Hindlimb muscle (tissue), 1 donor: ENCODE results near the gene PRSS33. TPM values are rescaled to one million over a fixed set of nuclear protein-coding genes. Genes with fewer than 3 reads are reported as not detected.

ENCODE experiments used
- DNase-seq: peaks from one replicate; pipeline ENCODE4 v3.0.0-alpha.2; 2013
- polyA plus RNA-seq: library from polyadenylated mRNA; unstranded; fragments of 120-200 nt; gene quantifications from one replicate; pipeline ENCODE4 v1.2.1, GENCODE V29; 2013; ENCODE audit not compliant: insufficient read length

The PRSS33 gene, protein sequence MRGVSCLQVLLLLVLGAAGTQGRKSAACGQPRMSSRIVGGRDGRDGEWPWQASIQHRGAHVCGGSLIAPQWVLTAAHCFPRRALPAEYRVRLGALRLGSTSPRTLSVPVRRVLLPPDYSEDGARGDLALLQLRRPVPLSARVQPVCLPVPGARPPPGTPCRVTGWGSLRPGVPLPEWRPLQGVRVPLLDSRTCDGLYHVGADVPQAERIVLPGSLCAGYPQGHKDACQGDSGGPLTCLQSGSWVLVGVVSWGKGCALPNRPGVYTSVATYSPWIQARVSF
- not detected for polyA plus RNA-seq

DNA sequence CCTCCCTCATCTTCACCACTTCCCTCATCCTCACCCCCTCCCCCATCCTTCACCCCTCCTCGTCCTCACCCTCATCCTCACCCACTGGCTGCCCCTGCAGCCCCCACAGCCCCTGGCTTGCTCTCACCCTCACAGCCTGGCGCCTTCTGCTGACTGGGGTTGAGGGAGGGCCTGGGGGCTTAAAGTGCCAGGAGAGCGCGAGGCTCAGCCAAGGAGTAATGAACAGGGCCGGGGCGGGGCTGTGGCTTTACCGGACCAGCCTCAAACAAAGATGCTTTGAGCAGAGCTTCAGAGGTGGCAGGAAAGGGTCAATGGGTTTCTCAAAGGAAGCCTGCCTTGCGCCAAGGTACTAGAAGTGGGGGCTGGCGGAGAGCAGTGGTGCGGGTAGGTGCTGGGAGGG is at the start of gene PRSS33:
Gene PRSS33 (minus strand): TSS at position 155 of the 400 bp plus-strand sequence. CDS start 1,013 bp downstream, outside the sequence.
- DNase-seq = no peak

DNA sequence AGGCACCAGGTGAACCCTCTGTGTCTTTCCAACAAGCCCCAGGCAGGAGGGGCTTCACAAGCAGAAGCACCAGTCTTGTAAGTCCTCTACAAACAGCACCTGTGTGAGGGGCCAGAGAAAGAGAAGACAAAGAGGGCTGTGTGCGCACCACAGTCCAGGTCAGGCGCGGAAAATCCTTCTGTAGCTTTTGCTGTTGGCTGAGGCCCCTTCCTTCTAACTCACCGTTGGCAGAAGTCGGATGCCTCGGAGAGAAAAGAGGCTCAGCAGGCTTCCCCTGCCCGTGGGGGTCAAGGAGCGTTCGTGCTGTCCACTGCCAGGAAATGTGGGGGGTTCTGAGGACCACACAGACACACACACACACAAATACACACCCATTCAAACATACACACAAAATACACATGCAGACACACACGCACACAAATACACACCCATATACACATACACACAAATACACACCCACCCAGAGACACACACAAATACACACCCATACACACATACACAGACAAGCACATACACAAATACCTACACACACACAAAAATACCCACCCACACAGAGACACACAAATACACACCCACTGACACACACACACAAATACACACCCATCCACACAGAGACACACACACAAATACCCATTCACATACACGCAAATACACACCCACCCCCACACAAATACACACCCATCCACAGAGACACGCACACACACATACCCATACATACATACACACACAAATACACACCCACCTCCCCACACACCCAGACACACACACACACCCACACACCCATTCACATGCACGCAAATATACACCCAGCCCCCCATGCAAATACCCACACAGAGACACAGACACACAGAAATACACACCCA is 49.5 kb upstream of the PRSS33 start:
- no peak for DNase-seq

DNA sequence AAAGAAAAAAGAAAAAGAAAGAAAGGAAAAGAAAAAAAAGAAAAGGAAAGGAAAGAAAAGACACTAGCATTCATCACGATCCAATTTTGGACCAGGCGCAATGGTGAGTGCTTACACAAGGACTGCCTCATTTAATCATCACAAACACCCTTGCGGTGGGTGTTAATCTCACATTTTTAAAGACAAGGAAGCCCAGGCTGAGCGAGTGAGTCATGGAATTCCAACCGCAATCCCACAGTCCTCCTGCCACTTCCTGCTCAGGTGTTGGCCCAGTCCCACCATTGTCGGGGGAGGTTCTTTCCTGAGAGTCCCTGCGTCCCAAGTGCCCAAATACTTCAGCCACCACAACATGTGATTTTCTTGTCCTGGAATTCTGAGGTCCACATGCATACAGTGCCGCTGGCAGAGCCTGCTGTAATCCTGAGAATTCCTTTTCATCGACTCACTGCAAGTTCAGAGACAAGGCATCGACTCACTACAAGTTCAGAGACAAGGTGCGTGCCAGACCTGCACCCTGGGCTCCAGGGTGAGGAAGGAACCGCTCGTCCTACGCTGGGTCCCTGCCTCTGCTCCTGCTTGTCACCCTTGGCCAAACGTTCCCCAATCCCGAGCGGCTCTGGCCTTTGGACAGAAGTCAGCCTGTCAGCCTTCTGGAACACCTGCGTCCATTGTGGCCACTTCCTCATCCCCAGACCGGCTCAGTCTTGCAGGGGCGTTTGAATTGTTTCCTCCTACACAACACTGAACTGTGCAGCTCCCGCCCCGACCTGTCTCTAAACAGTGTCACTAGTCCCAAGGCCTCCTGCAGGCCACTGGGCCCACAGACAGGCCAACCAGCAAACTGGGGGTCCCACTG is 48.5 kb upstream of the PRSS33 start:
- no peak for DNase-seq

DNA sequence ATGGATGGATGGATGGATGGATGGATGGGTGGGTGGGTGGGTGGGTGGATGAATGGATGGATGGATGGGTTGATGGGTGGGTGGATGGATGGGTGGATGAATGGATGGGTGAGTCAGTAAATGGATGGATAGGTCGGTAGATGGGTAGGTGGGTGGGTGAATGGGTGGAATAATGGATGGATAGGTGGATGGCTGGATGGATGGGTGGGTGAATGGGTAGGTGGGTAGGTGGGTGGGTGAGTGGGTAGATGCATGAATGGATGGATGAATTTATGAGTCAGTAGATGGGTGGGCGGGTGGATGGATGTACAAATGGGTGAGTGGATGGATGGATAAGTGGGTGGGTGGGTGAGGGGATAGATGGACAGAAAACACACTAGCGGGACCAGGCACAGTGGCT is 47.6 kb upstream of the PRSS33 start:
- DNase-seq = no peak

DNA sequence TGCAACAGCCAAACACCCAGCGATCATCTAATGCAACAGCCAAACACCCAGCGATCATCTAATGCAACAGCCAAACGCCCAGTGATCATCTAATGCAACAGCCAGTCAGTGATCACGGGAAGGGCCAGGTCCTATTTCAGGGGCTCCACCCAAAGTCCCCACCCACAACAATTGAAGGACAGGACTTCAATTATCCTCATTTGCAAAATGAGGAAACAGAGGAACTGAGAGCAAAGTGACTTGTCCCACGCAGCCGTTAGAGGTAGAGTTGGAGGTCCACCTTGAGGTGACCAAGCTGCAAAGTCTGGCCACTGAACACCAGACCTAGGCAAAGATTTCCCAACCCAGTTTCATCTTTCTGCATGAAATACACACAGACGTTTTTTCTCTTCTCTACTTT is 46.4 kb upstream of the PRSS33 start:
- no peak for DNase-seq

DNA sequence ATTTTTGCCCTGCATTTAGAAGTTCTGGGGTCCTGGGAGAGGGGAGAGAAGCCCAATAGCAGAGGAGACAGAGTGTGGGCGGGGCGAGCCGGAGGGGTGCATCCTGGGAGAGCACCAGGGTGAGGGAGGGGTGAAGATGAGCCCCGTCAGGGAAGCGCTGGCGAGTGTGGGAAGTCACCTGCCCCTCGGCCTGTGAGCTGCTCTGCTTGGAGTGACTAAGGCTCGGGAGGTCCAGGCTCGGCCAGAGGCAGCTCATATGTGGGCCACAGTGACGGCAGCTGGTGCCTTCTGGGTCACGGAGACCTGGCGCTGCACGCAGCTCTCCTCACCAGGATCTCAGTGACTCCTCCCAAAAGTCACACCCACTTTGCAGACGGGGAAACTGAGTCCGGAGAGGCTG is 43.8 kb upstream of the PRSS33 start:
- no peak for DNase-seq

DNA sequence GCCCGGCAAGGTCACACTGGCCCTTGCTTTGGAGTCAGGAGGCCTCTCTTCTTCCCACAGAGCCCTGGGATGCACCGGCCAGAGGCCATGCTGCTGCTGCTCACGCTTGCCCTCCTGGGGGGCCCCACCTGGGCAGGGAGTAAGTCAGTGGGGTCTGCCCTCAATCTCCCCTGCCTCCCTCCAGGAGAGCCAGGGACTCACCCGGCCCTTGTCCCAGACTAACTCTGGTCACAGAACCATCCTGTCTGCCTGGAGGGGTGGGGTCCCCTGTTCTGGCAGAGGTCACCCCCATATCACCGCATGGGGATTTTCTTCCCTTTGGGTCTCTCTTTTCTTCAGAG is 43.0 kb upstream of the PRSS33 start:
- DNase-seq = no peak

DNA sequence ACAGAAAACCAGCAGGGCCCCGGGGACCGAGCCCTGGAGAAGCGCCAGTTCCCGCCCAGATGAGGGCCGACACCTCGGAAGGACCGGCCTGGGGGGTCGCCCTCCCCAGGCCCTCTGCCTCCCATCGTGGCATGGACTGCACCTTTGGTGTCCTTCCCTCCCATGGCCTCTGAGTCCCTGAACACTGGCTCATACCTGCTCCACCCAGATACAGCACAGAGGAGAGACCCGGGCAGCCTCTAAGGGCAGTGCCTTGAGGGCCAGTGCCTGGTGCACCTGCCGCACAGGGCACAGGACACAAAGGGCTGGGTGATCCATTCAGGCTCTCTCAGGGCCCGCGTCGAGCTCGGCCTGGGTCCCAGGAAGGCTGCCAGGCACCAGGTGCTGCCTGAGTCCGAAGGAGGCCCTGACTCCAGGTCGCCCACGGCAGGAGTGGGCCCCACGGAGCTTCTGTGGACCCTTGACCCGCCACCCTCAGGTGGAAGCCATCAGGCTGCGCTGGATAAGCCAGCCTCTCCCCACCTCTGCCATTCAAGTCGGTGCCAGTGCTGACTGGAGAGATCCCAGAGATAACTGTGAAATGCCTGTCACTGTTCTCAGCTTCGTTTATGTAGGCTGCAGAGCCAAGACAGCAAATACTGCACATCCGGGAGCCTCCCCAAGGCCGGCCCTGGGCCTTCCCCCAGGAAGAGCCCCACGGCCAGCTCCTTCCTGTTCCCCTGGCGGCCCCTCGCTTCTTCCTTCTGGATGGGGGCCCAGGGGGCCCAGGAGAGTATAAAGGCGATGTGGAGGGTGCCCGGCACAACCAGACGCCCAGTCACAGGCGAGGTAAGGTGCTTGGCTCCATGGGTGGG is 42.4 kb upstream of the PRSS33 start, which contains the start of gene ZG16B:
Gene ZG16B (plus strand): TSS at position 803 of the 854 bp plus-strand sequence. CDS start 139 bp downstream, outside the sequence.
- no peak for DNase-seq

DNA sequence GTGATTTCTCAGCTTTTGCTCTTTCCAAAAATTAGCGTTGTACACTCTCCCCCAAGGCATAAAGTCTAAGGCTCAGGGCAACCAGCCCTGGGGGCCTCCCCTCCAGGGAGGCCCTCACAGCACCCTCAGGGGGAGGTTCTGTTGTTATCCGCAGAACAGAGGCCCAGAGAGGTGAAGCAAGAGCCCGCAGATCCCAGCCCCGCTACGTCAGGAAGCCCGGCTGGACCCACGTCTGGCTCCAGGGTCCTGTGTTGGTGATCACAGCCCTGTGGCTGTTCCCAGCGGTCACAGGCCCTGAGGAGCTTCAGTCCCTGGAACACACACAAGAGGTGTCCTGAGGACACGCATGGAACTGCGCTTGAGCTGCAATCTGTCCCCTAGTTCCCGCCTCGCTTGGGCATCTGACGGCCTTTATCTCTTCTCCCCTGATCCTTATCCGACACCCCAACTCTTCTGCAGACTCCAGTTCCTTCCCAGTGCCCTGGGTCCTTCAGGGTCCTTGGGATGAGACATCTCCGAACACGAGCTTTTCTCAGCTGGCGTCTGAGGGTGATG is 41.6 kb upstream of the PRSS33 start:
- no peak for DNase-seq

DNA sequence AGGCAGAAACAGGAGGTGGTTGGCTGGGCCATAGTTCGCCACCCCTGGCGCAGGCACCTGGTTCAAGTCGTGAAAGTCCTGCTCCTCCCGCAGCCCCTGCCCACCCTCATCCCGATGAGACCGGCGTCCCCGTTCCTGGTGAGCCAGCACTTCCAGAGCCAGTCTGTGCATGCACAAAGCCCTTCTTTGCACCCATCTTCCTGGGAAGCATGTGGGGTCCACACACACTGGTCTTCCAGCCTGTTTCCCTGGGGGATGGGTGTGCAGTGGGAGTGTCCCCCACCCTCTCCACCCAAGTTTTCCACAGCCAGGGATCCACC is 41.1 kb upstream of the PRSS33 start:
- DNase-seq = no peak

DNA sequence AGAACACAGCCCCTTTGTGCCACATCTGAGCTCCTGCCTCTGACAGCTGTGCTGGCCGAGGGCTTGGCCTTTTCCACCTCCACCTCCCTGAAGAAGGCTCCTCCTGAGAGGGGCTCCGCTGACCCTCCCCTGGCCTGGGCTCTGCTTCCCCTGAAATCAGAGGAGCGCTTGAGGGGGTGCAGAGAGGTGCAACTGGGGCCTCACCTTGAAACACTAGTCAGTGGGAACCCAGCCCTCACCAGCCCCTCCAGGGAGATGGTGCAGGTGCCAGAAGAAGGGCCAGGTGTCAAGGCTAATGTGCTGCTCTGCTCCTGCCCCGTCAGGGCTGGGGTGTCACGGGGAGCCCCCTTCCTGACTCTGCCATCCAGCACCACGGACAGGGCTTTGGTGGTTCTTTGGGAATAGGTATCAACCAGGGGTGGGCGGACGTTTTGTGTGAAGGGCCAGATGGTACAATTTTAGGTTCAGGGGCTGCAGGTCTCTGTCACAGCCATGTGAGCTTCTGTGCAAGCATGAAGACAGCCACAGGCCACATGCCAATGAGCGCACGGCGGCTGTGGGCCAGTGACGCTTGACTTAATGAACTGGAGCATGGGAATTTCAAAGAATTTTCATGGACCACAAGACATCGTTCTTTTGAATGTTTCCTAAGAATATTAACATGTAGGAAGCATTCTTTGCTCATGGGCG is 40.6 kb upstream of the PRSS33 start:
- no peak for DNase-seq

DNA sequence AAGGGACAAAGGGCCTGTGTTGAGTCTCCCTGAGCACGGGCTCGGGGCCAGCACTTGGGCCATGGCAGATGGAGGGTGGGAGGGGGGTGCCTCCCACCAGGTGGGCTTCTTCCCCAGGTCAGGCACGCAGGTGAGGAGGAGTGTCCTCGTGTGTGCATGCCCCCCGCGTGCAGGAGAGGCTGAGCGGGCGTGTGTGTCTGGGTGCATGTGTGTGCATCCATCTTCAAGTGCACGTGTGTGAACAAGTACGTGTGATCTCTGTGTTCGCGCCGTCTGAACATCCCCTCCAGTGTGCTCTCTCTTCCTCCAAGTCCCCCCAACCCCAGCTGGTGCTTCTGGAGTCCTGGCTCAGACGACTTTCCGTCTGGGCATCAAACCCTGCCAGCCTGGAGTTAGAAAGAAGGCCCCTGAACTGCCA is 40.0 kb upstream of the PRSS33 start:
- DNase-seq = no peak

DNA sequence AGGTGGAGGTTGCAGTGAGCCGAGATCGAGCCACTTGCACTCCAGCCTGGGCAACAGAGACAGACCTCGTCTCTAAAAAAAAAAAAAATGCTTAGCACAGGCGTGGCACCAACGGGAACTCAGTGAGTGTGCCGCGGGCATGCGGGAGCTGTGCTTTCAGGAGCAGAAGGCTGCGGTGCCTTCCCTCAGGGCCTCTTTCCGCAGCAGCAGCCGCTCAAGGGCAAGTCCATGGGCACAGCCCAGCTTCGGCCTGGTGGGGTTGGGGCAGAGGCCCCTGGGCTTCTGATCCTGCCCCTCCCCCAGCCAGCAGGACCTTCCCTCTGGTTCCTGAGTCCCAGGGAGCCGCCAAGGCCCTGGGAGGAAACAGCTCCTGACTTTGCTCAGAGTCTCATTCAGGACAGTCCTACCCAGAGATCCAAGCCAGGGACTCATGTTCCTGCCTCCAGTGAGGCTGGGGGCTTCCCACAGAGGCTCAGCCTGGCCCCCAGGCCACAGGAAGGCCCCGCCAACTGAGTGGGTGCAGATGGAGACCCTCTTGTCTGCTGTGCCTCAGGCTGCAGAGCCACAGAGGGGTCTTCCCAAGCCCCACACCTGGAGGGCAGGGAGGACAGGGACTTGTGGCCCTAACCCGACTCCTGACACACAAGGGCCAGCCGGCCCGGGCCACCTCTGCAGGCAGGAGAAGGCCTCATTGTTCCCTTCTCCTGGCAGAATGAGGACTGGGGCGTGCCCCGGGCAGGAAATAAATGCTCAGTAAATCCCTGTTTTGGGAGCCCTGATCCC is 39.4 kb upstream of the PRSS33 start:
- DNase-seq = no peak

DNA sequence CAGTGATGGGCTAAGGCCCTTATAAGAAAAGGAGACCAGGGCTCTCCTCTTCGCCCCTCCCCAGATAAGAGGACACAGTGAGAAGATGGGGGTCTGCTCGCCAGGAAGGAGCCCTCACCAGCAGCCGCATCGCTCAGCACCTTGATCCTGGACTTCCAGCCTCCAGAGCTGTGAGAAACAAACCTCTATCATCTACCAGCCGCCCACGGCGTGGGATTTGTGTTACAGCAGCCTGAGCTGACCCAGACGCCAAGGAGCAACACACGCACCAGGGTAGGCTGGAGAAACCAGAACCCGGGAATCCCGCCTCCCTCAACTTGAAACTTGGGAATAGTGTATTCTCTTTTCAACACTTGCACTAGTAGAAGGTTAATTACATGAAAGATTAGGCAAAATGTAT is 38.5 kb upstream of the PRSS33 start:
- no peak for DNase-seq

DNA sequence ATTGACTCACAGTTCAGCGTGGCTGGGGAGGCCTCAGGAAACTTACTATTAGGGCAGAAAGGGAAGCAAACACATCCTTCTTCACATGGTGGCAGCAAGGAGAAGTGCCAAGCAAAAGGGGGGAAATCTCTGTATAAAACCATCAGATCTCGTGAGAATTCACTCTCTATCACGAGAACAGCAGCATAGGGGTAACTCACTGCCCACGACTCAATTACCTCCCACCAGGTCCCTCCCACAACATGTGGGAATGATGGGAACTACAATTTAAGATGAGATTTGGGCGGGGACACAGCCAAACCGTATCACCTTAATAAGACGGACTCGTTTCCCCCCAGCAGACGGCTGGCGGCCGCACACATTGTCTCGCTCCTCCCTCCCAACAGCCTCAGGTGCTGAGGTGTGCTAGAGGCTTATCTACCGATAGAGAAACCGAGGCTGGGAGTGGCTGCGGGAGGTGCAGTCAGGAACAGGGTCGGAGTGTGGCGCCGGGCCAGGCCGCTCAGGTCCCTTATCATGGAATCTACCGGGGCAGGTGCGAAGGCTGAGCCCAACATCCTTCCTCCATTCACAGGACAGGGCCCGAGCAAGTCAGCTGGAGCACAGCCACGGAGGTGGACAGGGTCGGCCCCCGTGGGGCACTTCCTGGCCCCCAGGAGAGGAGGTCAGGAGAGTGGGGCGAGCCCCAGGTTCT is 37.8 kb upstream of the PRSS33 start:
- no peak for DNase-seq

DNA sequence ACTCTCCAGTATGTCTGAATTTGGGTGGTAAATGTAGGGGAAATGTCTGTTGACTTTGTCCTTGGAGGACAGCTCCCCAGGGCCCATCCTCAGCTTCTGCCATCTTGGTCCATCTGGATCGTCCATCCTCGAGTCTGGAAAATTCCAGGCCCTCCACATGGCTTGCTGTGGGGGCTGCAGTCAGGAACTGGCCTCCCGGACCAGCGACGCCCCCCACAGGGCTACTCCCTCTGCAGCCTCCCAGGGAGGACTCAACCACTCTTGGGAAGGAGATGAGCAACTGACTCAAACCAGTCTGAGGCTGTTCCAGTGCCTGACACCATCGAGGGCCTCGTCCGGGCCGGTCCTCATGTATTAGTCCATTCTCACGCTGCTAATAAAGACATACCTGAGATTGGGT is 37.3 kb upstream of the PRSS33 start:
- no peak for DNase-seq

DNA sequence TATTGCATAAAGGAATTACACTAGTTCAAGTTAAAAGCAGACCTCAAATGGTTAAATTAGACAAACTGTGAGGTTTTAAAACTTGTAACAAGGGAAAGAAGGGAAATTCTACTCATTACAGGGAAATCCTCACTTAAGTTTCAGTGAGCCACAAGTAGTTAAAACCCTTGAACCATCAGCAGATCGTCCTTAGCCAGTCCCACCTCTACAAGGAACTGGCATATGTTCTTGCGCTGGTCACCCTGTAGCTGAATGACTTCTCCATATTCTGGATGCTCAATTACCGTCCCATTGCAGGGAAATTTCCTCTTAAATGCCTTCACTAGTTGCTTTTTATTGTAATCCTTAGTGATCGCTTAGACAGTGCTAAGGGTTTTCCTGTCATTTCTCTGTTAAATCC is 35.1 kb upstream of the PRSS33 start:
- no peak for DNase-seq

DNA sequence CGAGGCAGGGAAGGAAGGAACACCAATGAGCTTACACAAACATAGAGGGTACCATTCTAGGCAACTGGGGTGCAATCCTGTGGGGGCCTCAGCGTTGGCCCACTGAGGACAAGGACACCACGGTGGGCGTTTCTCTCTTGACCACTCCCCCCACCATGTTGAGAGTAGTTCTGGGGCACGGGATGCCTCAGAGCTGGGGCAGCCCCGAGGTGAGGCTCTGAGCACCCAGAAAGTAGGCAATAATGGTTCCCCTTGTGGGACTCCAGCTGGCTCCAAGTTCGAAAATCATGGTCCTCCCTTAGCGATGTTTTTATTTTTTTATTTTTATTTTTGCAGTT is 34.8 kb upstream of the PRSS33 start:
- no peak for DNase-seq

DNA sequence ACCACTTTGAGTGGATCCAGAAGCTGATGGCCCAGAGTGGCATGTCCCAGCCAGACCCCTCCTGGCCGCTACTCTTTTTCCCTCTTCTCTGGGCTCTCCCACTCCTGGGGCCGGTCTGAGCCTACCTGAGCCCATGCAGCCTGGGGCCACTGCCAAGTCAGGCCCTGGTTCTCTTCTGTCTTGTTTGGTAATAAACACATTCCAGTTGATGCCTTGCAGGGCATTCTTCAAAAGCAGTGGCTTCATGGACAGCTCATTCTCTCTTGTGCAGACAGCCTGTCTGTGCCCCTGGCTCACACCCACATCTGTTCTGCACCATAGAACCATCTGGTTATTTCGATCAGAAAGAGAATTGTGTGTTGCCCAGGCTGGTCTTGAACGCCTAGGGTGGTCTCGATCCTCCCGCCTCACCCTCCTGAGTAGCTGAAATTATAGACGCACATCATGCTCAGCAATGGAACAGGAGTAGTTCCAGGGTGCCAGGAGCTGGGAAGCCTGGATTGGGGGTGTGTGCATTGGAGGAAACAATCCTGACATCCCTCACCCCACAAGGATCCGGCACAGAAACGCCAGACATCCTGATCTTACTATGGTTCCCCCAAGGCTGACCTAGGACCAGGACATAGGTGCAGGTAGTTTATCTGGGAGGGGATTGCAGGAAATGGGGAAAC is 34.3 kb upstream of the PRSS33 start:
- DNase-seq = no peak
